GM23248 (cell line): ENCODE measurements around the gene MRPL48.

Experiments used
- EZH2 ChIP-seq: fragments of 200-600 bp; sonication (generic); IDR thresholded peaks from 2 replicates; pipeline ENCODE4 v1.6.1; 2018; ENCODE audit warnings: antibody characterized with exemption, mild to moderate bottlenecking; ENCODE audit not compliant: insufficient read depth, poor library complexity, severe bottlenecking
- EZH2phosphoT487 ChIP-seq: fragments of 200-600 bp; sonication (generic); IDR thresholded peaks from 2 replicates; pipeline ENCODE4 v1.6.1; 2018; ENCODE audit warnings: antibody characterized with exemption, moderate library complexity, mild to moderate bottlenecking, low read depth; ENCODE audit not compliant: insufficient read depth

- no peak for TF ChIP-seq EZH2phosphoT487
- TF ChIP-seq EZH2, result no peak
These were observed 13.5 kb downstream of the MRPL48 start for GRCh38 chr11:73801136-73801535.
